ENCODE measurements around the gene MARVELD2.
"Not testable (repeated sequence)": the region's sequence is repeated elsewhere in the genome, so short reads cannot be mapped to it uniquely, and the experiment has no call there.

The MARVELD2 gene

DNA sequence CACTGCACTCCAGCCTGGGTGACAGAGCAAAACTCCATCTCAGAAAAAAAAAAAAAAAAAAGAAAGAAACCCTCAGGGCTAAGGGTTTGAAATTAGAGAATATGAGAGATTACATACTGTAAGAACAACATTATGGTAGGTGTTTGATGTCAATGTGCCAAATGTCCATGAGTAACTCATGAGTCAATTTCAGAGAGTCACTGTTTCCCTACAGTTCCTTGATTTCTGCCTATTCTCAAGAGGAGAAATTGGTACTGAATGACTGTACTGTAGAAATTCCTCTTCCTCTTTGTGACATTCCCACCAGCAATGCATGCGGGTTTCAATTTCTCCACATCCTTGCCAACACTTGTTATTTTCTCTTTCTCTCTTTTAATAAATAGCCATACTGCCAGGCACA, 35.2 kb downstream of the MARVELD2 start:
- ATAC-seq (no peak), DNase-seq (no peak)

- DNase-seq, ATAC-seq: not testable (repeated sequence)
These were observed 35.6 kb downstream of the MARVELD2 start for GRCh38 chr5:69450527-69450926.

- ATAC-seq (no peak), DNase-seq (no peak)
These were observed 37.2 kb downstream of the MARVELD2 start for GRCh38 chr5:69451941-69452647.

DNA sequence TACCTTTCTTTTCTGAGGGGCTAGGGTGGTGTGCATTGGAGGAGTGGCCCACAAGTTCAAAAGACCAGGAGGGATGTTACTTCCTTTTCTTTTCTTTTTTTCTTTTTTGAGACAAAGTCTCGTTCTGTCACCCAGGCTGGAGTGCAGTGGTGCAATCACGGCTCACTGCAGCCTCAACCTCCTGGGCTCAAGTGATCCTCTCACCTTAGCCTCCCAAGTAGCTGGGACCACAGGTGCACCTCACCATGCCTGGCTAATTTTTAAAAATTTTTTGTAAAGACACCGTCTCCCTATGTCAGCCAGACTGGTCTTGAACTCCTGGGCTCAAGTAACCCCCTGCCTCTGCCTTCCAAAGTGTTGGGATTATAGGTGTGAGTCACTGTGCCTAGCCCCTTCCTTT, 38.6 kb downstream of the MARVELD2 start:
- ATAC-seq, DNase-seq: not testable (repeated sequence)

- ATAC-seq: no peak
- DNase-seq: no peak
These were observed 39.7 kb downstream of the MARVELD2 start for GRCh38 chr5:69454460-69455249.

DNA sequence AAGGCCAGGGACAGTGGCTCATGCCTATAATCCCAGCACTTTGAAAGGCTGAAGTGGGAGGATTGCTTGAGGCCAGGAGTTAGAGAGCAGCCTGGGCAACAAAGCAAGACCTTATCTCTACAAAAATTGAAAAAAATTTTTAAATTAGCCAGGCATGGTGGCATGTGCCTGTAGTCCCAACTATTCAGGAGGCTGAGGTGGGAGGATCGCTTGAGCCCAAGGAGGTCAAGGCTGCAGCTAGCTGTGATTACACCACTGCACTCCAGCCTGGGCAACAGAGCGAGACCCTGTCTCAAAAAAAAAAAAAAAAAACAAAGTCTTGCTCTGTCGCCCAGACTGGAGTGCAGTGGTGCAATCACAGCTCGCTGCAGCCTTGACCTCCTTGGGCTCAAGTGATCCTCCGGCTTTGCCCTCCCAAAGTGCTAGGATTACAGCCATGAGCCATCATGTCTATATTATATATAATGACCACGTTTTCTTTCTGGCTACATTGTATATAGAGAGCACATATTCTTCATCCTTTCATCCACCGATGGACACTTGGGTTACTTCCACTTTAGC, 40.6 kb downstream of the MARVELD2 start:
- not testable (repeated sequence) for ATAC-seq, DNase-seq

- DNase-seq: no peak
- no peak for ATAC-seq
These were observed 47.3 kb downstream of the MARVELD2 start for GRCh38 chr5:69462170-69462569.

GRCh38 chr5:69466375-69466774, 51.5 kb downstream of the MARVELD2 start:
- not testable (repeated sequence) for ATAC-seq

GRCh38 chr5:69467442-69468225, 52.7 kb downstream of the MARVELD2 start:
- DNase-seq (no peak), ATAC-seq (no peak)

More at GRCh38 chr5:69466375-69466774, 51.5 kb downstream of the MARVELD2 start:
- not testable (repeated sequence) for DNase-seq

DNA sequence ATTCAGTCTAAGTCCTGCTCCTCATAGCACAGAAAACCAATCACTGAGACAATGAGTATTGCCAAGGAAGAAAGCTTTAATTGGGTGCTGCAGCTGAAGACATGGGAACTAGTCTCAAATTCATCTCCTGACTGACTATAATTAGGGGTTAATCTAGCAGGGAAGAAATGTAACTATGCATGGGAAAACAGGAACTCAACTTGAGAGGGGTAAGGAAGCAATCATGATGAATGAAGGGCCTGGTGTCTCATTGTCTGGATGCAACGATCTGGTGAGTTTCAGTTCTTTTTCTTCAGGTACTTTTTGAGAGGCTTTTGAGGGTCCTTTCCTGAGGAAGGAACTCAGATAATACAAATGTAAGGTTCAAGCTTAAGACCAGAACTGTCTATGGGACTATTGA, 53.7 kb downstream of the MARVELD2 start:
- ATAC-seq: no peak
- no peak for DNase-seq

- ATAC-seq, DNase-seq: not testable (repeated sequence)
These were observed 56.6 kb downstream of the MARVELD2 start for GRCh38 chr5:69471516-69471915.

GRCh38 chr5:69472535-69473143, 57.7 kb downstream of the MARVELD2 start:
- ATAC-seq, DNase-seq: not testable (repeated sequence)

GRCh38 chr5:69477170-69477569, 62.3 kb downstream of the MARVELD2 start:
- ATAC-seq: no peak
- DNase-seq: no peak

GRCh38 chr5:69478296-69478695, 63.4 kb downstream of the MARVELD2 start:
- not testable (repeated sequence) for DNase-seq, ATAC-seq

- DNase-seq (no peak), ATAC-seq (no peak)
These were observed 70.0 kb downstream of the MARVELD2 start for GRCh38 chr5:69484891-69485290.

DNA sequence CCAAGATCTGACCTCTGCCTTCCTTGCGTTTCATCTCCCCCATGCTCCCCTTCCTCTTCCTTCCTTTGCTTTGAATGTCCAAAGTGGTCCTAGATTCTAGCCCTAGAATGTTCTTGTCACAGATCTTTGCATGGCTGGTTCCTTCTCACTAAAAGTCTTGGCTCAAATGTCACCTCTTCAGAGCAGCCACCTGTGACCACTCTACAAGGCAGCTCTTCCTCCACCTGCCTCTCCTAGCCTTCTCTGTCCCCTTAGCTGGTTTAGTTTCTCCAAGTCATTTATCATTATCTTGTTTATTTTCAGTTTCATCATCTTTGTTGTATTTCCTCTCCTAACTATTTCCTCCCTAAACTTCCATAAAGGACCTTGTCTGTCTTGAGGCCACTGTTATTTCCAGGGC, 70.6 kb downstream of the MARVELD2 start:
- no peak for ATAC-seq
- DNase-seq: no peak

DNA sequence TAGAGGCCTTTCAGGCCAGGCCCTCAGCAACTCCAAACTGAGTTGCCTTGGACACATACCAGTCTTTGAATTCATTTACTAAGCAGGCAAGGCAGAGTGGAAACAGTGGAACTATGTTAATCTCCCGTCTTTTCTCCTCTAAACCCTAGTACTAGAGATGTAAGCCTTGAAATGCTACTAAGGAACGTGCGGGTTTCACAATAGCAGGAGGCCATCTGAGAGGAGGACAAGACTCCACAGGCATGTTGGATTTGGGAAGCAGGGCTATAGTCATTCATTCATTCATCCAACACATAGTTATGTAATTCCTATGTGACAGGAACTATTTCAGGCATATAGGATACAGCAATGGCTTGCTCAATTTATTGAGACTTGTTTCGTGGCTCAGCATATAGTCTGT, 74.3 kb downstream of the MARVELD2 start:
- no peak for ATAC-seq
- no peak for DNase-seq

DNA sequence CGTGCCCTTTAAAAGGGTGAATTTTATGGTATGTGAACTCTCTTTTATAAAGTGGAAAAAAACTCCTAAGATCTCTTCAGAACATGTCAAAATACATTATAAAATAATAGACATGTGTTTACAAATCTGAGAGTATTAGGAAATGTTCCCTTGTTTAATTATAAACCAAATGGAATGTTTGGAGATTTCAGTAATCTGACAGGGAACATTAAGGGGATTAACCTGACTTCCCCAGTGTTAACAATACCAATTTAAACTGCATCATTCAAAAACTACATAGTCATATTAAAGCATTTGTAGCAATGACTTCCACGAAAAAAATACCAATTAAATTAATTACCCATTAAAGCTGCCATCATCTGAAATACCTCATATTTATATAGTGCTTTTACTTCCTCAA, 76.1 kb downstream of the MARVELD2 start:
- ATAC-seq (no peak), DNase-seq (no peak)

DNA sequence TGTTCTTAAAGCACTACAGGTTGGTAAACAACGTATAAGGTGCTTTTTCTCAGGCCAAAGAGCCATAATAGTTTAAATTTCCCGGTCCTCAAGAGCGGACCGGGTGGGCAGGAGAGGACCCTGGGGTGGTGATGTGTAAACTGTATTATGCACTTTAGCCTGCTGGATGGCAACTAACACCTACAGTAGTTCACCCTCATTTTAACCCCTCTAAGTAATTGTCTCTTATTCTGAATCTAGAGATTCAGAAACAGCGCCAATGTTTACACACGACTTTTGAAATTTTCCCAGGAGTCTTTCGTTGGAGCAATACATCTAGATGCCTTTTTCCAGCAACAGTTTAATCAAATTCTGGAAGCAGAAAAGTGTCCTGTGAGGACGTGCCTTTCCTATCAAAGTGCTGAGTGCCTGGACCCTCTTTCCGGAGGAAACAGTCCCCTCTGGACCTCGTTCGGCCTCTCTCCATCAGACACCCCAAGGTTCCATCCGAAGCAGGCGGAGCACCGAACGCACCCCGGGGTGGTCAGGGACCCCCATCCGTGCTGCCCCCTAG, 77.0 kb downstream of the MARVELD2 start:
- no peak for ATAC-seq
- DNase-seq: no peak

DNA sequence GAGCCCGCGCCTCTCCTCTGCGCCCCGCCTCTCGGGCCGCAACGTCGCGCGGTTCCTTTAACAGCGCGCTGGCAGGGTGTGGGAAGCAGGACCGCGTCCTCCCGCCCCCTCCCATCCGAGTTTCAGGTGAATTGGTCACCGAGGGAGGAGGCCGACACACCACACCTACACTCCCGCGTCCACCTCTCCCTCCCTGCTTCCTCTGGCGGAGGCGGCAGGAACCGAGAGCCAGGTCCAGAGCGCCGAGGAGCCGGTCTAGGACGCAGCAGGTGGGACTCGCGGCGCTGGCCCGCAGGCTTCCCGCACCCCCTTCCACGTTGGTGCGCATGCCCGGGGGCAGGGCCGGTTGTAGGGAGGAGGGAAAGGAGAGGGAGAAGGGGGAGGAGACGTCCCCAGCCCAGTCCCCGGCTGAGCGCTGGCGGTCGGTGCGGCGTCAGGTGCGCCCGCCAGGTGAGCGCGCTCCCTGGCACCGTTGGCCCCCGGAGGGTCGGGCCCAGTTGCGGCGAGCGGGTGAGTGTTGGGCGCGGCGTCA, 77.5 kb downstream of the MARVELD2 start, which contains the start of gene OCLN:
Gene OCLN, plus strand, starts transcription at position 400 of the 532 bp plus-strand sequence. CDS start 11,455 bp downstream, outside the sequence.
- ATAC-seq (peak; percentile 41), DNase-seq (peak; percentile 29)

DNA sequence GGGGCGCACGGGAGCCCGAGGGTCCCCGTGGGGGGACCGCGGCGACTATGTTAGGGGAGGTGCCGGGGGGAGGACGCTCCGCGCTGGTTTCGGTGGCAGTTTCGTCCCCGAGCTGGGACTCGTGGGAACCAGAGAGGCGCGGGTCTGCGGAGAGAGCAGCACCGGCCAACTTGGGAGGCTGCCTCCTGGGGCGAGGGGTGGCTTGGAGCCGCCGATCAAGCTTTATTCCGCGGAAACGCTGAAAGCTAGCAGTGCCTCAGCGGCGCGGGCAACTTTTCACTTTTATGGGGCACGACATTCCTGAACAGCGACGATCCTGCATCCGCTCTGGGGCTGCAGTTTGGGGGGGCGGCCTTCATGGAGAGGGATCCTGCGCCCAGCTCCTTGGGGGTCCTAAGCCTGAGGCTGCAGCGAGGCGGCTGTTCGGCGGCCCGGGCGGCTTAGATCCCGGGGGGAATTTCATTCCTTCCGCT, 78.0 kb downstream of the MARVELD2 start:
- DNase-seq (peak; percentile 11), ATAC-seq (peak; percentile 42)
